A673 (cell line): Measurements from ENCODE around the gene C1orf198. TPM values are rescaled to one million over a fixed set of nuclear protein-coding genes. Genes with fewer than 3 reads are reported as not detected.

ENCODE experiments used
- BruUV-seq: library from RNA; stranded (reverse); fragments of 400-500 nt; replicated peaks from 2 replicates; lab custom pipeline; 2021; lab: Mats Ljungman, UMichigan
- CTCF ChIA-PET: fragments of 300-600 bp; sonication (Branson Sonifier 250); formaldehyde crosslinking; loops from one replicate; lab custom pipeline; 2022; ENCODE audit warnings: antibody characterized with exemption; lab: Charles Lee
- POLR2A ChIA-PET: fragments of 300-600 bp; sonication (Branson Sonifier 250); formaldehyde crosslinking; loops from one replicate; lab custom pipeline; 2022; ENCODE audit warnings: antibody characterized with exemption; ENCODE audit not compliant: low non-redundant PET; lab: Charles Lee
- DNase-seq: peaks from one replicate; pipeline ENCODE4 v3.0.0-alpha.2; 2015; ENCODE audit warnings: low spot score
- H3K27ac ChIP-seq: fragments of 200-600 bp; sonication (generic); 2 replicates; pipeline ENCODE4 v1.5.1; 2016; ENCODE audit warnings: mixed run types, low read depth, mild to moderate bottlenecking, mixed read lengths, antibody characterized with exemption, low read length; ENCODE audit not compliant: poor library complexity, severe bottlenecking
- H3K27me3 ChIP-seq: fragments of 200-600 bp; sonication (generic); replicated peaks from 2 replicates; pipeline ENCODE4 v1.6.1; 2017; ENCODE audit warnings: mixed run types, low read depth, mild to moderate bottlenecking, mixed read lengths, antibody characterized with exemption, low read length; ENCODE audit not compliant: insufficient read depth, poor library complexity
- H3K36me3 ChIP-seq: fragments of 200-600 bp; sonication (generic); 2 replicates; pipeline ENCODE4 v1.6.1; 2016; ENCODE audit warnings: mixed run types, mild to moderate bottlenecking, mixed read lengths, antibody characterized with exemption, low read length; ENCODE audit not compliant: insufficient read depth, poor library complexity, severe bottlenecking
- H3K4me1 ChIP-seq: fragments of 200-600 bp; sonication (generic); 2 replicates; pipeline ENCODE4 v1.6.1; 2017; ENCODE audit warnings: mixed run types, mild to moderate bottlenecking, mixed read lengths, antibody characterized with exemption, low read length; ENCODE audit not compliant: insufficient read depth, poor library complexity, severe bottlenecking
- H3K4me3 ChIP-seq: fragments of 200-600 bp; sonication (generic); 2 replicates; pipeline ENCODE4 v1.5.1; 2016; ENCODE audit warnings: low read depth, mixed run types, mild to moderate bottlenecking, mixed read lengths, low read length; ENCODE audit not compliant: poor library complexity, severe bottlenecking
- H3K9me3 ChIP-seq: fragments of 200-600 bp; sonication (generic); 2 replicates; pipeline ENCODE4 v1.6.1; 2016; ENCODE audit warnings: mixed run types, low read depth, mild to moderate bottlenecking, mixed read lengths, antibody characterized with exemption, low read length; ENCODE audit not compliant: poor library complexity, severe bottlenecking
- EZH2 ChIP-seq: fragments of 200-600 bp; sonication (generic); IDR thresholded peaks from 2 replicates; pipeline ENCODE4 v1.6.1; 2017; ENCODE audit warnings: borderline replicate concordance, low read depth, mild to moderate bottlenecking, mixed read lengths, antibody characterized with exemption, low read length; ENCODE audit not compliant: poor library complexity, severe bottlenecking
- intact Hi-C: fragments of 100-400 bp; cut with micrococcal nuclease; formaldehyde crosslinking; loops from one replicate; pipeline ENCODE4 v1.10.0; 2022; ENCODE audit not compliant: unreplicated experiment
- total RNA-seq: library from RNA; stranded (reverse); gene quantifications from 2 replicates; pipeline ENCODE4 v1.2.3, GENCODE V29; 2021
- TF ChIP-seq, protein P1 (sequence below): fragments of 300-800, 200-600 bp; sonication (generic); conservative IDR thresholded peaks from 2 replicates; pipeline ENCODE4 v1.5.1; 2017; ENCODE audit warnings: low read depth, mild to moderate bottlenecking, antibody characterized with exemption, low read length, moderate library complexity, mixed read lengths

C1orf198 gene
- total RNA-seq, 1 experiment from 2014 or later, result 42.4 TPM

GRCh38 chr1:230916587-230917283 is 48.4 kb upstream of the C1orf198 start:
- Histone ChIP-seq H3K36me3 (no peaks in the 10 kb centered on the region), H3K9me3 (no peaks in the 10 kb centered on the region), H3K27ac (no peak overlapping the region), H3K4me3 (no peak overlapping the region), H3K27me3 (no peaks in the 10 kb centered on the region), H3K4me1 (peaks cover 10% of the 10 kb centered on the region)
- ChIA-PET POLR2A (no interaction called here), CTCF (no interaction called here)
- TF ChIP-seq, protein P1, sequence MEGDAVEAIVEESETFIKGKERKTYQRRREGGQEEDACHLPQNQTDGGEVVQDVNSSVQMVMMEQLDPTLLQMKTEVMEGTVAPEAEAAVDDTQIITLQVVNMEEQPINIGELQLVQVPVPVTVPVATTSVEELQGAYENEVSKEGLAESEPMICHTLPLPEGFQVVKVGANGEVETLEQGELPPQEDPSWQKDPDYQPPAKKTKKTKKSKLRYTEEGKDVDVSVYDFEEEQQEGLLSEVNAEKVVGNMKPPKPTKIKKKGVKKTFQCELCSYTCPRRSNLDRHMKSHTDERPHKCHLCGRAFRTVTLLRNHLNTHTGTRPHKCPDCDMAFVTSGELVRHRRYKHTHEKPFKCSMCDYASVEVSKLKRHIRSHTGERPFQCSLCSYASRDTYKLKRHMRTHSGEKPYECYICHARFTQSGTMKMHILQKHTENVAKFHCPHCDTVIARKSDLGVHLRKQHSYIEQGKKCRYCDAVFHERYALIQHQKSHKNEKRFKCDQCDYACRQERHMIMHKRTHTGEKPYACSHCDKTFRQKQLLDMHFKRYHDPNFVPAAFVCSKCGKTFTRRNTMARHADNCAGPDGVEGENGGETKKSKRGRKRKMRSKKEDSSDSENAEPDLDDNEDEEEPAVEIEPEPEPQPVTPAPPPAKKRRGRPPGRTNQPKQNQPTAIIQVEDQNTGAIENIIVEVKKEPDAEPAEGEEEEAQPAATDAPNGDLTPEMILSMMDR, result no peak
- no peak for TF ChIP-seq EZH2
- no TSS peak for BruUV-seq
- intact Hi-C loops, result loop anchor here (1.0 to 10.0 kb wide), 3 partner anchors 118 to 688 kb away; no protein-coding TSS in a partner anchor
- no peak for DNase-seq

- no peaks in the 10 kb centered on the region for H3K36me3 ChIP-seq
- CTCF ChIA-PET, result no interaction called here
- no peak for TF ChIP-seq EZH2
- TF ChIP-seq, protein P1, result no peak
- H3K4me3 ChIP-seq, result no peak overlapping the region
- no TSS peak for BruUV-seq
- H3K9me3 ChIP-seq, result no peaks in the 10 kb centered on the region
- no peak for DNase-seq
- no peak overlapping the region for H3K27ac ChIP-seq
- H3K27me3 ChIP-seq, result no peaks in the 10 kb centered on the region
- peaks cover 10% of the 10 kb centered on the region for H3K4me1 ChIP-seq
- POLR2A ChIA-PET, result no interaction called here
- intact Hi-C loops, result loop anchor here (10.0 kb wide), 1 partner anchor 690 kb away; no protein-coding TSS in a partner anchor
Observed at GRCh38 chr1:230915078-230915477, 46.8 kb upstream of the C1orf198 start.

DNA sequence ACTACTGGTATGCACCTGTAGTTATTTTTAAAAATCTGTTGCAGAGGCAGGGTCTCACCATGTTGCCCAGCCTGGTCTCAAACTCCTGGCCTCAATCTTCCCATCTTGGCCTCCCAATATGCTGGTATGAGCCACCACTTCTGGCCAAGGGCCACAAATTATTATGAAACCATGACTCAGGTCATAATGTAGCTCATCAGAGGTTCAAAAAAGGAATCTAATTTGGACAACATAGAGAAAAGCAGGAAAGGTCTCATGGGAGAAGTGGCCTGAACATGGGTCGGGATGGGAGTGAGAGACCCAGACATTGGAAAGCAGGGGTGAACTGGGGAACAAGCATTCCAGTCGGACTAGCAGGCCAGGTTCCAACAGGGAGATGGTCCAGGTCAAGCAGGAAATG is 45.2 kb upstream of the C1orf198 start:
- no peak overlapping the region for H3K4me3 ChIP-seq
- POLR2A ChIA-PET, result no interaction called here
- CTCF ChIA-PET, result no interaction called here
- DNase-seq, result no peak
- no peaks in the 10 kb centered on the region for H3K36me3 ChIP-seq
- H3K4me1 ChIP-seq, result no peaks in the 10 kb centered on the region
- H3K27me3 ChIP-seq, result no peaks in the 10 kb centered on the region
- no peaks in the 10 kb centered on the region for H3K9me3 ChIP-seq
- no peak overlapping the region for H3K27ac ChIP-seq
- intact Hi-C loops, result loop anchor here (10.0 kb wide), 1 partner anchor 691 kb away; no protein-coding TSS in a partner anchor
- BruUV-seq, result no TSS peak
- TF ChIP-seq, protein P1, result no peak
- no peak for TF ChIP-seq EZH2
